HG03432 (cell line): Measurements from ENCODE around the gene DPYD.
A peak's percentile ranks its signal among the peaks of the same experiment; 100 is the strongest.

Experiments
- ATAC-seq: cut with Tn5 transposase; IDR thresholded peaks from one replicate; pipeline ENCODE4 v1.9.1; 2021; ENCODE audit warnings: mild to moderate bottlenecking, moderate library complexity; ENCODE audit not compliant: unreplicated experiment

DPYD gene

DNA sequence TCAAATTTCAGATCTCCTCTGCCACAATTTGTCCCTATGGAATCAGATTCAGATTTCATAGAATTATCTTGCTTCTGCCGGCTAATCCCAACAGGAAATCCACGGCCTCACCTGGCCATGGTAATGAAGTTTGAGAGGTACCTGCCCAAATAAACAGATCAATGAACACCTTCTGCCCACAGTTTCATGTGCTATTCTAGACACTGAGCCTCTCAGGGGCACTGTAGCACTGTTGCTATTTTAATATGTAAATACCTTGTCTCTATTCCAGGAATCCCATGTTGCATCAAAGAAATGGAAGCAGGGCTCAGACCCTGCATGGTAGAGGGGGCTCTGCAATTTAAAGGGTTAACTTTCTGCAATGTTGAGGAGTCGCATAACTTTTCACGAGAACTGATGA, 606.1 kb downstream of the DPYD start:
- no peak for ATAC-seq

DNA sequence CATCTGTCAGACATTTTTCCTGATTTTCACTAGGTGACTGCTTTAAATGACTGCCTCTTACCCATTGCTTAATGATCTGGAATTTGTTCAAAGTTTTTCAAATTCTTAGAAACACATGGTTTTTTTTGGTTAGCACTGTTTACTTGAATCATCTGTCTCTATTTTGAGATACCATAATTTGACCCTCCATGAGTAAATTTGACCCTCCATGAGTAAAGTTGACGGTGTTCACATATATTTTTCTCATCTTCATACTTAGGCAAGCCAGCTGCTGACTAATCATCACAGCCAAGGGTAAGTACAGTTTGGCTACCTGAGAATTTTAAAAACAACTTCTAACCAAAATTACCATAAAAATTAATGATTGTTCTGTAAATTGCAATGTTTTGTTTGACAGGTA, 612.7 kb downstream of the DPYD start:
- ATAC-seq, result no peak

DNA sequence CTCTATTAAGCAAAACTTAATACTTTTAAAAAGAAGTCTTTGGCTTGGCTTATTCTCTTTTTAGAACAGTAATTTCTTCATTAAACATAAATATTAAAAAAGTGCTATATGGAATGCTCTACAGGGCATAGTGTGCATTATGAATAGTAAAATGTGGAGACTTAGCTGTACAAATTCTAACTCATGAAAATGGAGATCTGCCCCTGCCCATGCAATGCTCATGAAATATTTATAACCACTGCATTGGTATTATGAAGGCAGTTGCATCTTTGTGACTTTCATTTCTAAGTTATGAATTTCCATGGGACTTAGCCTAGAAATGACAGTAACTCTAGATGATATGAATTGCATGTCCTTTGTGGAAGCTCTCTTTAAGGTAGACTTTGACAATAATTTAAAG, 613.3 kb downstream of the DPYD start:
- no peak for ATAC-seq

DNA sequence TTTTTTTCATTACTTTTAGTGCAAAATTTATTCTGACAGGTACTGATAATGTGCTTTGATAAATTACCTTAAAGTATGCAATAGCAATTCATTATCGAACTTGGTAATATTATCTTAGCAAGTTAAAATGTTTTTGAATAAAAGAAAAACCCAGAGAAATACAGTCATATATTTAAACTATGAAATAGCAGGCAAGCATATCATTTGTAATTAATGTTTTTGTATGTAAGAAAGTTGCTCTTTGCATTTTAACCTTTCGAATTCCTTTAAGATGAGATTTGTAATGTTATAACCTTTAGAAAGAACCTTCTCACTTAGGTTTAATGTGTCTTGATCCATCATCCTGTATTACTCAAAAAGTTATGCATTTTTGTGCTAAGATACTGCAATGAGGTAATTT, 613.7 kb downstream of the DPYD start:
- no peak for ATAC-seq

DNA sequence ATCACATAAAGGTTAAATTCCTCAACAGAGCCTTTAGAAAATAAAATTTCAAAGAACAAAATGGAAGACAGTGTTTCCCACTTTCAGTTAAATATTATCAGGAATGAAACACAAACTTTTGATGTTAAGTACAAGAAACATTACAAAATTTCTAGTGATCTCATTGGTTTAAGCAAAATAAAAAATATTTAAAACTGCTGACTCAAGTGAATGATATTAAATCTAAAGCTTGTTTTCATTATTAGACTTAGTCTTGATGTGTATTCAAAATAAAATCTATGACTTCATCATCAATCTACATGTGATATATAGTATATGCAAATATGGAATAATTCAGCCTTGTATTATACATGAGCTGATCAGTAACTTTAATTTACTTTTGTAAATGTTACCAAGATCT, 614.3 kb downstream of the DPYD start:
- ATAC-seq, result no peak

DNA sequence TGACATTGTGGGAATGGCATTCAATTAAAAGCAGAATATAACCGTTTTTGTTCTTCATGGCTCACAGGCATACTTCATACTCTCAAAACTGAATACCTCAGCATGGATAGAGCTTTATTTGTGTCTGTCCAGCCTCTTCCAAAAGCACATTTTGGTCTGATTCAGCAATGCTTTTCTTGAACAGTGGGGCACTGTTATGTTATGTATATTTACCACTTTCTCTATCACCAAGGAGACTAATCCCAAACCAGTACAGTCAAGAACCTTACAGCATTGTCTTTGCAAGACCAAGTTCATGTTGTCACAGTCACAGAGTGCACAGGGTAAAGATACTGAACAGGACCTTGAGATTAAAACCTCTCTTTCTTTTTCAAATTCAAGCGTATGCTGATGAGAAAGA, 616.5 kb downstream of the DPYD start:
- ATAC-seq, result no peak

DNA sequence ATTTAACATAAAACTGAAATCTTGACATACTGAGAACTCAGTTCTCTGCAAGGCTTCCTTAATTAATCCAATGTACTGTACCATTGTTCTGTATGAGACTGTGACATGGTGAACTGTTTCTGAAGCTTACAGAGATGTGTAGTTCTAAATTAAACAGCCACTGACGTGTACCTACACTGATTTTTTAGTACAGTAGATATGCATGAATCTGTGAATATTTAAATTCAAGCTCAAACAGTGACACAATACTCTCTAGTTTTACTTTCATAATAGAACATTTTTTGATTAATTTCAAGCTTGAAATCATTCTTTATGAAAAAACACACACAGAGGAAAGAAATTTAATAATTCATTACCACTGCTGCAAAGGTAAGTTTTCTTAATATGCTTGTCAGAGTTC, 621.9 kb downstream of the DPYD start:
- no peak for ATAC-seq

DNA sequence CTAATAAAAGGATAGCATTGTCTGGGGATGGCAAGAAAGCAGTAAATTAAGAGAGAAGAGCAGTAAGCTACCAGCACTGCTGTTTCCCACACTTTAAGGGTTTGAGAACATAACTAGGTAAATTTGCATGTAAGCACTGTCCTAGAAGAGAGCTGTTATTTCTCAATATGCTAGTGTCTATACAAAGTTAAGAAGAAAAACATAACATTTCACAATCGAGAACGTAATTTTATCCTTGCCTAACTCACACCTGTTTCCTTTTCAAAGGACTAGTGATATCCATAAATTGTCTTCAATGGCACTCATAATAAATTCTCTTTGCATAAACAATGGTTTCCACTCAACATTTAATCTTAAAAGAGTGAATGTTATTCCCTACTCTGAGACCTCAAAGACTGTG, 623.2 kb downstream of the DPYD start:
- ATAC-seq, result no peak

DNA sequence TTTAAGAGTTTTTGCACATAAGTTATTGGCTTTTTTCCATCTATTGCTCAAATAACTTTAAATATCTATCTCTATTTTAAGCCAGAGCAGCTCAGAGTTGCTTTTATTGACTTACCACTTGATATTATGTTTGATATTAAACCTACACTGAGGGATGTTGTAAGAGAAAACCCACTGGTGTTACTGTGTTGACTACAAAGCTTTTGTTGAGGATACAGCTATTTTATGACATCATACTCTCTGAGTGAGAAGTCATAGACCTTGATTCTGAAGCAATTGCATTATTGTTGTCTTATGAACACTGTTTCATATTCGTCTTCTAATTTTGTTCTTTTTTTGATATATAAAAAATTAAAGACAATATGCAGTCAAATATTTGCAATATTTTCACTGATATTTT, 638.9 kb downstream of the DPYD start:
- ATAC-seq, result no peak

DNA sequence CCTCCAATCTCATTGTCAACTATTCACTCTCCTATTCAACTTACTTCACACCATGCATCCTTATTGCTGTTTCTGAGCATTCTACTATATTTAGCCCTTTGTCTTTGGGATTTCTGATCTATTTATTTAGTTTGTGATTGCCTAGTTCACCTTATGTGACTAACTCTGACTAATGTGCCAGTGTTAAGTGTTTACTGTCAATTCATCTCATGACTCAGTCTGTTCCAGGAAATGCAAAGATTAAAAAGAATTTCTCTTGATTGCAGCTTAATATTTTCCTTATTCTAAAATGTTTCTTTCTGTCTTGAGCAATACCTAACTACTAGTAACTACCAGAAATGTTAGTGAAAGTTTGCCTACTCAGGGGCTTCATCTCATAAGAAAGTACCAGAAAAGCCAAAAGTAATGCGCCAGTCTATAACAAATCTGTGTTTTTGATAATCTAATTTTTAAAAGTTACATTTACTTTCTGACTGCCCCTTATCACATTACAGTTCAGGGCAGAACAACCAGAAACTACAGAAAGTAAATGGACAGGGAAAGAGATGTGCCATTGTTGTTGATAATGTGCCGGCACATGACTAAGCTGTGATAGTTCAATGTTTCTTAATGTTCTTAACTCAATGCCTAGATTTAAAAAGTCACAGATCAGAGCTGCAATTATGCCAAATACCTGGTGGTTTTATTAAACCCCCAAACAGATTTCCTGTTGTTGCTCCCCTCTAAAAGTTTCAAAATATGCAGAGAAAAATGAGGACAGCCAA, 642.8 kb downstream of the DPYD start:
- no peak for ATAC-seq

DNA sequence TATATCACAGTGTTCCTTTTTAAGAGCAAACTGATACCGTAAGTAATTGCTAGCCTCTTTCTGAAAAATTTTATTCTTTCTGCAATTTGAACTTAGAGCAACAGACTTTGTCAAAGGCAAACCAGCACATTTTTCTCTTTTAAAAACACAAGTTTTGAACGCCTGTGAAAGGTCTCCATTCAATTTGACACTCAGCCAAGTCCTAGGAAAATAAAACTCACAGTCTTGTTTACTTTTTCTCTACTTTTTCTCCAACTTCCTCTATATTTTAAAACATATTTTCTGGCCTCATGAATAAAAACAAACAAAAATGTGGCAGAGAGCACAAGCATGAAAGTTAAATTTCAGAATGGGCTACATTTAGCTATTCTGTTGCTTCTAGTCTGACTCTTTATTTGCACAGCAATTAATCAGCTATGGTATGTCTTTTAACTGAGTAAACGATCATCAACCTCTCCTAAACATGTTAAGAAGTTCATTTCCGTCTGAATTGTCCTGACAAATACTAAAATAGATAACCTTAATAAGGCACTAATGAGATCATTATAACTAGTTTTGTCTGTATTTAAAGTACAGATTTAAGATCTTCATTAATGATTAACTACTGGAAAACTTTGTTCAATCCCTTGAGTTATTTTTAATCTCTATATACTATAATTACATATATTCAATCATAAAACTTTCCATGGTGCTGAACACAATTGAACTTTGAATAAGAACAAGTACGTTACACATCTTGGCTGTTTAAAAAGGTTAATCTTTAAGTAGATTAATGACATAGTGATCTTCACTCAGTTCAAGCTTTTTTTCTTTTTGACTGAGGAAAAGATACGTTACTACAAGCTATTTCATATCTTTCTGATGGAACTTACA, 648.7 kb downstream of the DPYD start:
- ATAC-seq, result no peak

DNA sequence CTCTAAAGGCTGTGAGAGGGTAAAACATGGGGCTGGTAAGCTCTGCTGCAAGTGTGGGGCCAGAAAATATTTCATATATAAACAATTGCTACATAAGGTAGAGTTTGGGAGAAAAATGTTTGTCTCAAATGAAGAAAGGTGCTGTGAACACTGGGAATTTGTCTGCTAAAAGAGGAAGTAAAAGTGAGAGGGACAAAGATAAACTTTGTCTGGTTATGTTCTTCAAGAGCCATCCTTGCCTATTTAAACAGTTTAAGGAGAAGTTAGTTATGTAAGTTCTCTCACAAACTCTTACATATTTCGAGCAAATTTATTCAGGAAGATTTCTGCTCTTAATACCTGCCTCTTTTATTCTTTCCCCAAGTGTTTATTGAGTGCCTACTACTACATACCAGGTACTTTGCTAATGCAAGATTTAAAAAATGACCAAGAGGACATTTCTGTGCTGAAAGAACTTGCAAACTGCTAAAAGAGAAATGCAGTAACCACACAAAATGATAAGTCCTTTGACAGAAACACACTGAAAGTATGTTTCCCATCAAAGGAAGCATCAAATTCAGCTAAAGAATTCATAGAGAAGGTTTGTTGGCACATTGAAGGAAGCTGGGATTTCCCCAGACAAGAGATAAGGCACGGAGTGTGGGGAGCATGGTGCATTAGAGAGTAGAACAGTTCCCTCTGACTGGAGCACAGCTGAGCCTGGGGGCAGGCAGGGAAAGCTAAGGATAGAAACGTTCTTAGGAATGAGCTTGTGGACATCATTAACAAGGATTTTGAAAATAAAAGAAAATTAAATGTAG, 650.1 kb downstream of the DPYD start:
- ATAC-seq, result peak; percentile 69

DNA sequence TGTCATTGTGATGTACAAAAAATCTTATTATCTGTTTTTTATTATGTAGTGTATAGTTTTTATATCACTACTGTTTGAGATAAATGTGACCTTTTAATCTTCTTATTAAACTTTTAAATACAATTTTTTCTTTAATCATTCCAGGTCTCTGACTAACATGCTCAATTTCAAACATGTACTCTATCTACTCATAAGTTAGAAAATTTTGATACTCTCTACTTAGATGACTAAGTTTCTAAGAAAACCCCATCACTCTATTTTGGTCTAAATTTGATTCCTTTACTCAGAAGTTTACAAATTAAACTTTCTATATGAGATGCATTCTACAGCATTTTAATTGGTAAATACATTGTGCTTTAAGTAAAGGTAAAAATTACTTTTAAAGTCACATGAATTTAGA, 655.2 kb downstream of the DPYD start:
- ATAC-seq, result no peak

DNA sequence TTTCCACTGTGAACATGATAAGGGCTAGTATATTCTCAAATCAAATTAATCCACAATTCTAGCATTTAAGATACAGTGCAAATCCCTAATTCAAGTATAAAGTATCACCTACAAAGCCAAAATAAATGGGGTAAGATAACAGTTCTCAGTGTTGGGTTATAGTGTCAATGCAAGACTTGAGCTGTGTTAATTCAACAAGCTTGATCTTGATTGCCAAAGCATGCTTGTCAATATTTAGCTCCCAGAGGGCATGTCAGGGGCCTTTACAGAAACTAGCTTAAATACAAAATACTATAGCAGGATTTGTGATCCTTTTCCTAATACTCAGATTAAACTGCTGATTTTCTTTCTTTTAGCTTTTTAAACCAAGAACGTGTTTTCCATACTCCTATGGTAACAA, 658.0 kb downstream of the DPYD start:
- no peak for ATAC-seq

DNA sequence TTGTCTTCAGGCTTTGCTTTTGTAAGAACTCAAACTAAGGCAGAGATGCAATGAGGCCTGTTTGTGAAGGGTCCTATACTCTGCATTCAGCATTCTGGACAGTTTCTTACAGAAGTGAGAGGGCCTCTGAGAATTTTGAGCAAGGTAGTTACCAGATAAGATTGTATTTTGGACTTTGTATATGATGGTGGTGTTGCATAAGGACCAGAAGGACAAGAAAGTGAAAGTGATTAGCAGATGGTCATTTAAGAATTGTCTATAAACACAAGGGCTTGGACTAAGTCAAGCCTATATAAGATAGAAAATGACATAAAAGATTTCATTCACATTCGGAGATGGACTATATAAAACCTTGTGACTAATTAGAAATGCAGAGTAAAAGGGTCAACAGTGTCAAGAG, 662.2 kb downstream of the DPYD start:
- no peak for ATAC-seq

DNA sequence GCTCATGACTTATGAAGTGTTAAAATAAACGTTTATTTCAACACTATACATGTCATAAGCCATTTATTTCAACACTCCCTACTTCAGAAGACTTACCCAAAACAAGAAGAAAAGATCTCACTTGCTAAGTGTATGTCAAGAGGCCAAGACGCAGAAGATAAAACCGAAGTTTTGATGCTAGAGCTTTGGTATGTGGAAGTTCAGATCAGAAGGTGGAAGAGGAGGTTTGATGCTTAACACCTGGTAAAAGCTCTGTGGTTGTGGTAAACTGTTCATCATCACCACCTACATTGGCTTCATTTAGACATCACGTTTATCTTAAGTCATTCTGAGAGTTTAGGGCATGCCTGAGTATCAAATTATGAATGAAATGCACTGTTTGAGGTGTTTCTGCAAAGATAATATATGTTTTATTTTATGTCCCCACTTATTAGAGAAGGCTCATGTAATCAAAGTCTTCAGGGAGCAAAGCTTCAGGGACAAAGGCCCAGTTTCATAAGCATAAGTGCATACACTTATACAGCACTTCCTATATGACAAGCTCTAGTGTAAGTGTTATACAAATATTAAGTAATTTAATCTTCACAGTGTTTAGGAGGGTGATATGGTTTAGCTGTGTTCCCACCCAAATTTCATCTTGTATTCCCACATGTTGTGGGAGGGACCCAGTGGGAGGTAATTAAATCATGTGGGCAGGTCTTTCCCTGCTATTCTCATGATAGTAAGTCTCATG, 665.9 kb downstream of the DPYD start:
- ATAC-seq, result peak; percentile 59

DNA sequence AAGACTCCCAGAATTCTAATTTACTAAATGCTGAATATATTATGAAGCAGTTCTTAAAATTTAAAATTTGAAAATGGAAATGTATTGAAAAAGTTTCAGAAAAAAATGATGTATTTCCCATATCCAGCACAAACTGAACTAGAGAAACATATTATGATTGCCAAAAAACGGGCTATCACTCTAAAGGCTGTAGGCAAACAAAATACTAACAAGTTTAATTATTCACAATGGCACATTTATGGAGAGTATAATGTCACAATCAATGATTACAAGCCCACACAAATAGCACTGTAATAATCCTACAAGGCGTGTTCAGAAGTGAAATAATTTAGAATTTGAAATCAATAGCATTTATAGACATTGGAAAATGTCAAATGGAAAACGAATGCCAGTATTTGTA, 667.9 kb downstream of the DPYD start:
- no peak for ATAC-seq

DNA sequence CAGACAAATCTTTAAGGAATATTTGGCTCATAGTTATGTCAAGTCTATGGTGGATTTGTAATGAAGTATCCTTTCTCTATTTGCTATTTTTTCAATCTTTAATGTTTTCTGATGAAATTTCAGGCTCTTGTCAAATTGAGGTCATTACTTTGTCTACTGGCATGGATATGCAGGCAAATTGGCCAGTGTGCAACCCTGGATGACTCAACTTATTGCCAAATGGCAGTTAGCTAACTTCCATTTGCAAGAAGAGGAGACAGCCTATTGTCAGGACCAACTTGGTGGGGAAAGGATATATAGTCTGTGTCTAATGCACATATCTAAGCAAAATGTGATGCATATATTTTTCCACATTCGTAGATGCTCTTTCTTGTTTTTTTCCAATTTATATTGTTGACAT, 668.8 kb downstream of the DPYD start:
- ATAC-seq, result no peak

DNA sequence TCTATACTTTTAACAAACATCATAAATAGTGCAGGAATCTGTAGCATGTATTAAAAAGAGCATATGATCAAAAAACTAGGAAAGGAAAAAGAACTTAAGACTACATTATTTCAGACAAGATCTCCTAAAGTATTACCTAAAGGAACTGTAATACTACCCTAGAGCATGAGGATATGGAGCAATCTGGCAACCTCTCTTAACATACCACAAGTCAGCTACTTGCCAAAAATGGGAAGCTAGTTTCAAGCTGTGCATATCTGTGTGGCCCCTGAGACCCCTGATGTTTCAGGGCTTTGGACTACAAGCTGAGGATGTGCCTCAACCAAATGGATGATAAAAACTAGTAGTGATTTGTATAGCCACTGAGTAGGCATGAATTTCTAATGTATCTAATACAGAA, 673.6 kb downstream of the DPYD start:
- no peak for ATAC-seq

DNA sequence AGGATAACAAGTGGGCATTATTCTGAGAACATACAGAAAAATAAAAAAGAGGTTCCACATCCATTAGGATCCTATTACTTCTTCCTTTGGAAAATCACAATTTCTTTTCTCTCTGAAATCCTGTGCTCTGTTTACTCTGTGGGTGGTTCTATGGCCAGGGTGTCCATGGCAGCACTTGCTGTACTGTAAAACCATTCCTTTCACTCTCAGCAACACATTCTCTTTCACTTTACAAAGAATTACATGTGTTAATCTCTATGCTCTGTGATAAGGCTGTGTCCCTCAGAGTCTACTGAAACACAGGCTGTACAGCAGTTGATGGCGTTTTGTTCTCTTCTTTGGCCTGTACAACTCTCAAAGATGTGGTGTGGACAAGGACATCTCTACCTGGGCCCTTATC, 675.2 kb downstream of the DPYD start:
- no peak for ATAC-seq

DNA sequence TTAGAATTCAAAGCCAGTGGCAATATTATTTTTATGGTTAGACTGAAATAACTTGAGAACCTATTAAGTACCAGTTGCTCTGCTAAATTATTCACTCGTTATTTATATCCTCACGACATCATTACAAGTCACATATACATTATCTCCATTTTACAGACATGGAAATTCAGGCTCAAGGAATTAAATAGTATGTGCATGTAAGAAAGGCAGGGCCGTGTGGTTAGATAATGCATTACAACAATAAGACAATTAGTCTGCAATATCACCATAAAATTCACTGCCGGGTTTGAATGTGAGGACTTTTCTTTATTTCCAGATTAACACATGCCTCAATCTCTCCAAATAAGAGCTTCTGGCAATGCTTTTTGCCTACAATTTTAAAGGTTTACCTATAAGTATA, 675.8 kb downstream of the DPYD start:
- no peak for ATAC-seq
